ENCODE results near the gene SFT2D2.

SFT2D2 gene

DNA sequence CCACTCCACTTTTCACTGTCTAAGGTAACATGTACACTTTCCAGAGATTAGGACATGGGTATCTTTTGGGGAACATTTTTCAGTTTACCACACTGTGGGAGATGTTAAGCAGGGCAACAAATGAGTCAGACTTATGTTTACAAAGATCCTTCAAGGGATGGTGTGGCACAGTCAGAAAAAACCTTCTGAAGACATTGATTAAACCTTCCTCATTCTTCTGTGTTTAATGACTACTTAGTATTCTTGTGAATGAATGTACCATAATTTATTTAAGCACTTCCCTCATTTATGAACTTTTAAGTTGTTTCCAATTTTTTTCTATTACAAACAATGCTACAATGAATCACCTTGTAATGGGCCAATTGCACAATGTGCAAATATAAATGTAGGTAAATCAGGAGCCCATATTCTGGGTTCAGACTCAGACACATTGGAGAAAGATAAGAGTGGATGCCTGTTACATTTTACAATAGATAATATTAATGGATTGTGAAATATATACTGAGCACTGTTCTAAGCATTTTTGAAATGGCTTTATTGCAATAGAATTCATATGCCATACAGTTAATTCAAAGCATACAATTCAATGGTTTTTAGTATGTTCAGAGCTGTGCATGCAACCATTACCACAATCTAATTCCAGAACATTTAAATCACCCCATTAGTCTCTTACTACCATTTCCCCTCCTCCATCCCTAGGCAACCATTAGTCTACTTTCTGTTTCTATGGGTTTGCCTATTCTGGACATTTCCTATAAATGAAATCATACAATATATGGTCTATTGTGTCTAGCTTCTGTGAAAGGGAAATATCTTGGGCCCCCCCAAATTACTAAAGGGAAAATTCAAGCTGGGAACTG is 1.9 kb upstream of the SFT2D2 start:
- FAIRE-seq: no peak

DNA sequence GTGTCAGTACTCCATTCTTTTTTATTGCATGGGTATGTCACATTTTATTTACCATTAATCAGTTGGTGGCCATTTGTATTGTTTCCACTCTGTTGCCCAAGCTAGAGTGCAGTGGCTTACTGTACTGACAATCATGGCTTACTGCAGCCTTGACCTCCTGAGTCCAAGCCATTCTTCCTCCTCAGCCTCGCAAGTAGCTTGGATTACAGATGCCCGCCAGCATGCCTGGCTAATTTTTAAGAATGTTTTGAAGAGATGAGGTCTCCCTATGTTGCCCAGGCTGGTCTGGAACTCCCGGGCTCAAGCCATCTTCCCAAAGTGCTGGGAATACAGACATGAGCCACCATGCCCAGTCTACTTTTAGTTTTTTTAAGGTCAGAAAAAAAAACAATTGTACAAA is 813 bp upstream of the SFT2D2 start:
- FAIRE-seq: no peak

GRCh38 chr1:168227620-168228019 is 1.8 kb downstream of the SFT2D2 start:
- FAIRE-seq: no peak

DNA sequence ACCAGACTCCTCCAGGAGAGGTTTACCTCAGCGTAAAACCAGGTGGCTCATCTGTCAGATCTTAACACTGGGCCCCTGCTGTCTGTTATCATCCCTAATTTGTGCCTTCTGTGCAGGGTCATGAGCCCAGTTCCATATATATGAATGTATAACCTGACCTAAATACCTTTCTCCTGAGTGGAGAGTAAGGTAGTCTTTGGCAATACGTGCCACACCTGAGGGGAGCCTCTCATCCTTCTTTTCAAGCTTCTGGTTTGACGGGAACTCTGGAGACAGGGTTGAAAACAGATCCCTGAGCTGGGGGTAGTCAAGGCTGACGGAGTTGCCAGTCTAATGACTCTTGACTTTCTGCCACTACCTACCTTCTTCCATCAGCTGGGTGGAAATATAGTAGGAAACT is 4.1 kb downstream of the SFT2D2 start:
- FAIRE-seq: no peak

DNA sequence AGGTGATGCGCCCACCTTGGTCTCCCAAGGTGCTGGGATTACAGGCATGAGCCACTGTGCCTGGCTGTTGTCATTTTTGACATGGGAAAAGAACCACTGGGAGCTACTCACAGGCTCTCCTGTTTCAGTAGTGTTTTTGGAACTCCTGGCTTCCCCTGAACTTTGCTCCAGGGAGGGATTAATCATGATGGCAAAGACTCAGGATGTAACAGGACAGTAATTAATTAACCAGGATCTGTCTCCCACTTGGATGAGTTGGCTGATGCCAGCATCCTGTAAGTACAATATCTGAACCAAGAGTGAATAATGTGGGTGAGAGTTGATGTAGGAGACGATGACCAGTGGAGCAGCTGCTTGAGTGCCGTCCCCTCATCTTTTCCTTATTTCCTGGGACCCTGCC is 4.9 kb downstream of the SFT2D2 start:
- FAIRE-seq: no peak

DNA sequence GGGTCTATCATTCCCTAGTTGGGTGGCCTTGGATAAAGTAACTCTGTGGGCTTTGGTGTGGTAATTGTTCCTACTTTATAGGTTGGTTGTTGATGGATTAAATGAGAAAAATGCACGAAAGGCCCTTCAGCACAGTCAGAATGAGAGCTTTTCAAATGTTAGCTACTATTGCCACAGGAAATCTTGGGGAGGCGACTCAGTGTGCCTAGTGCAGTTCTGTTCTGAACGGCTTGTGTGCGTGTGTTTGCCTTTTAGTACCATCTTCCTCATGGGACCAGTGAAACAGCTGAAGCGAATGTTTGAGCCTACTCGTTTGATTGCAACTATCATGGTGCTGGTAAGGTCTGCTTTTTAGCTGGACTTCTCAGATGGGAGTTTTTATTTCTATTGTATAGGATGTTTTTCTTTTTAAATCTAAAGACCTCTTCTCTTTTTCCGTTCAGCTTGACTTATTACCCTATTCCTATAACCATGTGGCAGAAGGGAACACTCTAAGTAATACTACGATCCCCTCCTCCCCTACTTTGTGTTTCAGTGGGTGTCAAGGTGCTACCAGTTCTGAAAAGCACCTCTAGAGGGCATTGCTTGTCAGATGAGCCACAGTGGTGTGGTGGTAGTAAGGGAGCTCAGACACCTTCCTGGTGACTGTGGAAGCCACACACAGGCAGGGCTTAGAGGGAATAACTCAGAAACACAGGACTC is 9.2 kb downstream of the SFT2D2 start:
- no peak for FAIRE-seq

DNA sequence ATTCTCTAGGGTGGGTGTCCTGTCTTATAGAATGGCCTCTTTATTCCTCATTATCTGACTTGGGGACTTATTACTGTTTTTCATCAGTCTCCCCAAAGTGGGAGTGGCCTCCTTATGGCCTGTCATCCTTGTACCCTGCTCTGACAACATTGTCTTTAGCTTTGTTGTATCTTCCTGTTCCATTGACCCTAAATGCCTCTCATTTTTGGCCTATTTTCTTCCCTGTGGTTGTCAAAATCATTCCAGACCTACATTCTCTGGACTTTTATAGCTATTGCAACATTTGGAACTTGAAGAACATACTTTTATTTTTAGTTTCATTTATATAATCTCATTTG is 9.7 kb downstream of the SFT2D2 start:
- FAIRE-seq: no peak

DNA sequence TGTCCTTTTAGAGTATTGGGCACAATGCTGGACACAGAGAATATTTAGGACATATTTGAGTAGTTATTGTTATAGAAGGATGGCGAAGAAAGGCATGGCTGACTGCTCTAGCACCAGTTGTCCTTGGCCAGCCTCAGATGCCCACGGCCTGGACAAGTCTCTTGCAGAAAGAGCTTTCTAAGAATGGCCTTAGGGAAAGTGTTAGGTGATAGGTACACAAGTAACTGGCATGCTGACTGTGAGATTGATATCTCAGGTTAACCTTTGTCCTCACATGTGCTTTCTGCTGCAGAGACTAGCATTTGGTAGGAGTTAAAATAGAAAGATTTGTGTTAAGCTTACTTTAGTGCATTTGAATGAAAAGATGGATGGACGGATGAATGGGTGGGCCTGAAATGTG is 10.1 kb downstream of the SFT2D2 start:
- FAIRE-seq: no peak

- no peak for FAIRE-seq
Measured at GRCh38 chr1:168236836-168237611, 11.2 kb downstream of the SFT2D2 start.

- FAIRE-seq: no peak
Measured at GRCh38 chr1:168243198-168243597, 17.4 kb downstream of the SFT2D2 start.

- FAIRE-seq: no peak
Measured at GRCh38 chr1:168243636-168244212, 17.9 kb downstream of the SFT2D2 start.

DNA sequence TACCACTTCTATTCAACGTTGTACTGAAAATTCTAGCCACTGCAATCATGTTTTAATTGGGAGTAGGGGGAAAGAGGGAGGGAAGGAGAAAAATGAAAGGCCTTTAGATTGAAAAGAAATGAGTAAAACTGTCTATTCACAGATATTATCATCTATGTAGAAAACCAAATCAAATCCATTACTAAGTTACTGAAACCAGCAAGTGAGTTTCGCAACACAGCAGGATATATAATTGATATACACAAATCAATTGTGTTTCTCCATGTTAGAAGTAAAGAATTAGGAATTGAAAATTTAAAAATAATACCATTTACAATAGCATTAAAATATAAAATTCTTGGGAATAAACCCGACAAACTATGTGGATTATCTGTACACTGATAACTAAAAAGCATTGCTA is 19.2 kb downstream of the SFT2D2 start:
- FAIRE-seq: no peak

- no peak for FAIRE-seq
Measured at GRCh38 chr1:168246506-168246905, 20.7 kb downstream of the SFT2D2 start.

GRCh38 chr1:168252204-168252733 is 26.5 kb downstream of the SFT2D2 start:
- no peak for FAIRE-seq

DNA sequence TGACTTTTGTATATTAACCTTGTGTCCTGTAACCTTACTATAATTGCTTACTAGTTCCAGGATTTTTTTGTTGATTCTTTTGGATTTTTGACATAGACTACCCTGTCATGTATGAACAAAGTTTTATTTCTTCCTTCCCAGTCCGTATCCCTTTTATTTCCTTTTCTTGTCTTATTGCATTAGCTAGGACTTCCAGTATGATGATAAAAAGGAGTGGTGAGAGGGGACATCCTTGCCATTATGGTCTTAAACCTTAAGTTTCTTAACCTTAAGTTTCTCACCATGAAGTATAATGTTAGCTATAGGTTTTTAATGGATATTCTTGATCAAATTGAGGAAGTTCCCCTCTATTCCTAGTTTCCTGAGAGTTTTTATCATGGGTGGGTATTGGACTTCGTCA is 30.4 kb downstream of the SFT2D2 start:
- FAIRE-seq: no peak

DNA sequence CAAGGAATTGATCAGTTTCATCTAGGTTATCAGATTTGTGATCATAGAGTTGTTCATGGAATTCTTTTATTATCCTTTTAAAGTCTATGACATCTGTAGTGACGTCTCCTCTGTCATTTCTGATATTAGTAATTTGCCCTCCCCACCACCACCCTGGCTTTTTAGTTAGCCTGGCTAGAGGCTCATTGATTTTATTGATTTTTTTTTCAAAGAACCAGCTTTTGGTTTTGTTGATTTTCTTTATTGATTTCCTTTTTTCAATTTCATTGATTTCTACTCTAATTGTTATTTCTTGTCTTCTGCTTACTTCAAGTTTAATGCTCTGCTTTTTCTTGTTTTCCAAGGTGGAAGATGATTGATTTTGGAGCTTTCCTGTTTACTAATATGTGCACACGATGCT is 31.6 kb downstream of the SFT2D2 start:
- no peak for FAIRE-seq

- no peak for FAIRE-seq
Measured at GRCh38 chr1:168259567-168259966, 33.8 kb downstream of the SFT2D2 start.

DNA sequence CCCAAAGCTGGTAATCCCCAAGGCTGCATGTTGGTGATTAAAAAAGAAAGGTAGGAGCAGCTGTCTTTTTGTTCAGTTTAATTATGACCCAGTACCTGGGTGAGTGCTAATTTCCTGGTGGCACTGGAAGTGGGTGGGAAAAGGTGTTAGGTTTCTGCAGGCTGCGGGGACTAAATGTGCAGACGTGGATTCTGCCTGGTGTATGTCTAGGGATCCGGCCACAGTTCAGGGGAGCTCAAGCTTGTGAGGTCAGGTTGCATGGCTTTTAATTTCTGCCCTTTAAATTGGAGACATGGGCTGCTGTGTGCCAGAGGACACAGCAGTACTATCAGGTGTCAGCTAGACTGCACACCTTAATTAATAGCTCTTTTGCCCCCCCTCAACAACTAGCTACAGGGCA is 34.6 kb downstream of the SFT2D2 start:
- no peak for FAIRE-seq

GRCh38 chr1:168261390-168261789 is 35.6 kb downstream of the SFT2D2 start:
- no peak for FAIRE-seq

GRCh38 chr1:168263130-168263529 is 37.3 kb downstream of the SFT2D2 start:
- FAIRE-seq: no peak

GRCh38 chr1:168264296-168264695 is 38.5 kb downstream of the SFT2D2 start:
- FAIRE-seq: no peak

- FAIRE-seq: no peak
Measured at GRCh38 chr1:168265596-168265995, 39.8 kb downstream of the SFT2D2 start.

GRCh38 chr1:168266644-168267186 is 40.9 kb downstream of the SFT2D2 start:
- no peak for FAIRE-seq
